GM19328 (cell line): ENCODE measurements around the gene FKBP7.
"Not testable (repeated sequence)": the region's sequence is repeated elsewhere in the genome, so short reads cannot be mapped to it uniquely, and the experiment has no call there.

ENCODE experiments used
- ATAC-seq: cut with Tn5 transposase; IDR thresholded peaks from one replicate; pipeline ENCODE4 v1.9.1; 2021; ENCODE audit warnings: mild to moderate bottlenecking, moderate library complexity; ENCODE audit not compliant: unreplicated experiment

Gene FKBP7, protein sequence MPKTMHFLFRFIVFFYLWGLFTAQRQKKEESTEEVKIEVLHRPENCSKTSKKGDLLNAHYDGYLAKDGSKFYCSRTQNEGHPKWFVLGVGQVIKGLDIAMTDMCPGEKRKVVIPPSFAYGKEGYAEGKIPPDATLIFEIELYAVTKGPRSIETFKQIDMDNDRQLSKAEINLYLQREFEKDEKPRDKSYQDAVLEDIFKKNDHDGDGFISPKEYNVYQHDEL

GRCh38 chr2:178478439-178479274 is at the start of gene FKBP7:
FKBP7 (minus strand) TSS chr2:178478600; CDS start chr2:178478499, 101 bp downstream.
- peak; percentile 45 for ATAC-seq

- no peak for ATAC-seq
These were observed 49.2 kb upstream of the FKBP7 start for GRCh38 chr2:178527592-178527991.

DNA sequence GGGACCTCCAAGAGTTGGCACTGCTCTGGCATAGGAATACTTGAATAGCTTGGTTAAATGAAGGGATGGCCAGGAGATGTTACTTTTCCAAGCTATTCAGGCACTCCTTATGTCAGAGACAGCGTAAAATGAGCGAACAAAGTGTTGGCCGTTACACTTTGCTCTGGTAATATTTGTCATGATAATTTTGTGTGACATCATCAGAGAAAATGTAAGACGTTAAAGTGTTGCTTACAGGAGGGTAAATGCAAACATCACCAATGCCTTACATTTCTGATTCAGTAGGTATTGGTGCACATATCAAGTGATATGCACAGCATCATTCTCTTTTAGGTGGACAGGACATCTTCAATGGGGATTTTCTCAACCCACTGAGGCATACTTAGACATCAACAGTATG is 47.9 kb upstream of the FKBP7 start:
- ATAC-seq = no peak

- not testable (repeated sequence) for ATAC-seq
These were observed 47.1 kb upstream of the FKBP7 start for GRCh38 chr2:178525460-178525859.

DNA sequence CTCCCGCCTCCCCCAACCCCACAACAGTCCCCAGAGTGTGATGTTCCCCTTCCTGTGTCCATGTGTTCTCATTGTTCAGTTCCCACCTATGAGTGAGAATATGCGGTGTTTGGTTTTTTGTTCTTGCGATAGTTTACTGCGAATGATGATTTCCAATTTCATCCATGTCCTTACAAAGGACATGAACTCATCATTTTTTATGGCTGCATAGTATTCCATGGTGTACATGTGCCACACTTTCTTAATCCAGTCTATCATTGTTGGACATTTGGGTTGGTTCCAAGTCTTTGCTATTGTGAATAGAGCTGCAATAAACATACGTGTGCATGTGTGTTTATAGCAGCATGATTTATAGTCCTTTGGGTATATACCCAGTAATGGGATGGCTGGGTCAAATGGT is 46.6 kb upstream of the FKBP7 start:
- ATAC-seq = not testable (repeated sequence)

DNA sequence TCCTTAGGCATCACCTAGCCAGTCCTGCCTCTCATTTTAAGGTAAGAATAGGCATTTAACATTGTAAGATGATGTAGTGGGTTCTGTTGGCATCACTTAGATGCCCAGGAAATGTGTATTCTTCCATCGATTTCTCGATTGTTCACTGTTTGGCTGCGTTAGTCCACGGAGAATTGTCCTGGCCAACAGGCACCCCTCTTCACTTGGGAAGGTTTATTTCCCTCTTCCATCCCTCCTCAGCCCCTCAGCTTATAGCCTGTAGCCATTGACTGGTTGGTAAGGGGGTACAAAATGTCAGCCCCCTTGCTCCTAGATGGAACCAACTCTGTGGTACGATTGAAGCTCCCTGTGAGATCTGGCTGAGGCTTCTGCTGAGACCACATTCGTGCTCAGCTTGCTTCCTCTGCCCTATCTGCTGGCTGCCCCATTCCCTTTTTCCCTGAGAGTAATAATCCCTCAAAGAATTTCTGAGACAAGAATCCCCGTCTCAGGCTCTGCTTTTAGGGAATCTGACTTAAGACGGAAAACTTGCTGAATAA is 45.3 kb upstream of the FKBP7 start:
- ATAC-seq = no peak

- peak; percentile 83 for ATAC-seq
These were observed 44.7 kb upstream of the FKBP7 start for GRCh38 chr2:178522950-178523595.

DNA sequence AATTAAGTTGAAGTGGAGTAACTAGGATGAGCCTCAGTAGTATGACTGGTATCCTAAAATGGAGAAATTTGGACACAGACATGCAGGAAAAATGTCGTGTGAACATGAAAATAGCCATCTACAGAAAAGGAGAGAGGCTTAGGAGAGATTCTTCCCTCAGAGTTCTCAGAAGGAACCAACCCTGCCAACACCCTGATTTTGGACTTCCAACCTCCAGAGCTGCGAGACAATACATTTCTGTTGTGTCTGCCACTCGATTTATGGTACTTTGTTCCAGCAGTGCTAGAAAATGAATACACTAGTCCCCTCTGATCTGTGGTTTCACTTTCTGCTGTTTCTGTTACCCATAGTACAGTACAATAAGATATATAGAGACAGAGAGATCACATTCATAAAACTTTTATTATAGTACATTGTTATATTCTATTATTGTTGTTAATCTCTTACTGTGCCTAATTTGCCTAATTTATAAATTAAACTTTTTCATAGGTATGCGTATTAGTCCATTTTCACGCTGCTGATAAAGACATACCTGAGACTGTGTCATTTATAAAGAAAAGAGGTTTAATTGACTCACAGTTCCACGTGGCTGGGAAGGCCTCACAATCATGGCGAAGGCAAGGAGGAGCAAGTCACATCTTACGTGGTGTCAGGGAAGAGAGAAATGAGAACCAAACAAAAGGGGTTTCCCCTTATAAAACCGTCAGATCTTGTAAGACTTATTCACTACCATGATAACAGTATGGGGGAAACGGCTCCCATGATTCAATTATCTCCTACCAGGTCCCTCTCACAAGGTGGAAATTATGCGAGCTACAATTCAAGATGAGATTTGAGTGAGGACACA is 43.1 kb upstream of the FKBP7 start:
- ATAC-seq = no peak

DNA sequence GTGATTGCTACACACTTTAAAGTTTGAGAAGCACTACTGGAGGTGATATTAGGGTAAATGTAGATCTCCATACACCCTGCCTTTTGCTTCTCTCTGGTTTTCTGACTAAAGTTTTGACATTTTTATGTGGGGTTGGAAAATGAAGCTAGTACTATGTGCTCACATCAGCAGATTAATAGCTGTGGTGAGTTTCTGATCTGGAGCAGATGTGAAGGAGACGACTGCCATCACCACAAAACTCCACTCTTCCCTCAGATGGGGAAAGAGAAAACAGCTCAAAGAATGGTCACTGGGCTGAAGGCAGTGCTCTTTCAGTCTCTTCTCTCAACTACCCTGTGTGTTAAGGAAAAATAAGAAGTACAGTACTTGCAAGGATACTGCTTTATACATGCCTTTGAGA is 39.1 kb upstream of the FKBP7 start:
- no peak for ATAC-seq

GRCh38 chr2:178514664-178515063 is 36.3 kb upstream of the FKBP7 start:
- no peak for ATAC-seq

DNA sequence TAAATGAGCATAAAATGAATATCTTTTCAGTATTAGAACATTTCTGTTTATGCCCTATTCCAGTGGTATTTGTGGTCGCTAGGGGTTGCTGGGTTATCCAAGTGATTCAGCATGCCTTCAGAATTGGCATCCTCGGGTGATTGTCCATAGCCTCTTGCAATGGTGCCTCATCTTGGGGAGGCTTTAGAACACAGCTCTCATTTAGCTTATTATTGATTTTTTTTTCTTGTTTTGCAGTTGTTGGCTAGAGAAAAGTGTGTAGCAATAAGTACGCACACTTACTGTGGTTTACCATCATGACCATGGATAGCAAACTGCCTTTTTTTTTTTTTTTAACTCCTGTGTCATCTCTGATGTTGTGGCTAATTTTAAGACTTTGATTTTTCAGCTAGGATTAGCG is 35.5 kb upstream of the FKBP7 start:
- ATAC-seq = no peak

DNA sequence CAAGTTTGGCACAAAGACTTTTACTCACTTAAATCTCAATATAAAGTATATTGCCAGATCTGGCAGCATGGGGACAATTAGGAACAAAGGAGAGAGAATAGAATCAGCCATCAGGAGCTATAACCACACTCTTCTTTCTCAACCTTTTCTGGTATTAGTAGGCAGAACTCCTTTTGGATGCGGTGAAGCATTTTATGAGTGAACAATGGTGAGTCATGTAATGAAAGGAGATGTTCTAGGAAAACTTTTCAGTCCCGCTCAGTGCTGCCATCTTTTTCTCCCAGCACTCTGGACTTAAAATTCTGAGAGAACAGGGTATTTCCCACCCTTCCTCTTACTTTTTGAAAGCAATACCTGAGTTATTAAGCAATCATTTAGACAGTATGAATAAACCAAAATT is 34.1 kb upstream of the FKBP7 start:
- ATAC-seq = no peak

GRCh38 chr2:178510384-178510783 is 32.0 kb upstream of the FKBP7 start:
- ATAC-seq = no peak

- ATAC-seq = no peak
These were observed 30.2 kb upstream of the FKBP7 start for GRCh38 chr2:178508646-178509045.

GRCh38 chr2:178506949-178507348 is 28.5 kb upstream of the FKBP7 start:
- no peak for ATAC-seq

- ATAC-seq = no peak
These were observed 28.1 kb upstream of the FKBP7 start for GRCh38 chr2:178506524-178506923.

GRCh38 chr2:178506101-178506500 is 27.7 kb upstream of the FKBP7 start:
- ATAC-seq = no peak

DNA sequence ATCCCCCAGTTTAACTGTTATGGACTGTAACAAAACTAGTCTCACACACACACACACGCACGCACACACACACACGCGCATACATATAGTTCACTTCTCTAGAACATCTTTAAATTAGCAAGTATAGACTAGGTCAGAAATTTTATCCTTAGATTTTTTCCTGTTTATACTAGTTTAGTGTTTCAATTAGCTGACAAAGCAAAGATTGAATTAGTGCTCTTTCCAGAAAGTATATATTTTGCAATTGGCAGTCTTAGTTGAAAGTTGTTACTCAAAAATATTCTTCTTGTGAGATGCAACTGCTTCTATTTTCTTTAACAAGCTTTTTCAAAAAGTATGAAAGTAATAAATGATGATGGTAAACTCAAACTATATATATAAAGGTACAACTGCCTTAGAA is 24.4 kb upstream of the FKBP7 start:
- ATAC-seq = no peak

DNA sequence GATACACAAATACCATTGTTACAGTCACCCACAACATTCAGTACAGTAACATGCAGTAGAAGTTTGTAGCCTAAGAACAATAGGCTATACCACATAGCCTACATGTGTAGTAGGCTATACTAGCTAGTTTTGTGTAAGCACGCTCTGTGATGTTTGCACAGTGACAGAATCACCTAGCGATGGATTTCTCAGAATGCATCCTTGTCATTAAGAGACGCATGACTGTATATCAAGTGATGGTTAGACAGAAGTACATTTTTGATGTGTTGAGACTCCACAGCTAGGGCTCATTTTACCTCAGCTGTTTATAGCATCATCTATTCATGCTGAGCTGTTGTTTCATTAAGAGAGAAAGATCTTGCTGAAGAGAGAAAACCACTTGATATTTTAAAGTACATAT is 21.2 kb upstream of the FKBP7 start:
- ATAC-seq = no peak

DNA sequence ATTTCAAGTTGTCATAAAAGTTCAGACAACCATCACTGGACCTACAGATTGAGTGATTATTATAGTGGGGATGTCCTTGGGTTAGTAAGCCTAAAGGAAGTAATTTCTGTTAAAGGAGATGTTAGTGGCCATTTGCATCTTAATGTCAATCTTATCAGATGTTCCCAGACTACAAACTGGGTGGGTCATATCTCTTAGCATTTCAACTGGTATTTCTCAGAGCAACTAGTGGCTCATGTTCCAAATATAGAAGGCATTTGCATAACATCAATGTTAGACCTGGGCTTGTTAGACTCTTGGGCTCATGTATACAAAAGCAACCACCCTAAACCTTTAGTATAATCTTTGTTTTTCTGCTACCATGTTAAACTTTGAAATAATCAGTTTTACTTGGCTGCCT is 19.7 kb upstream of the FKBP7 start:
- ATAC-seq = peak; percentile 63

- no peak for ATAC-seq
These were observed 17.6 kb upstream of the FKBP7 start for GRCh38 chr2:178496049-178496448.
